Activated naive CD8-positive, alpha-beta T cell treated with anti-CD3 and anti-CD28 coated beads, Interleukin-2, amount 50 U/mL, for 16 hours (primary cell): ENCODE measurements around the gene SERPINC1.
"Not testable (repeated sequence)": the region's sequence is repeated elsewhere in the genome, so short reads cannot be mapped to it uniquely, and the experiment has no call there.

ENCODE experiments used
- DNase-seq: peaks from one replicate; pipeline ENCODE4 v3.0.0-alpha.2; 2020; ENCODE audit warnings: low read depth, low spot score

Gene SERPINC1

DNA sequence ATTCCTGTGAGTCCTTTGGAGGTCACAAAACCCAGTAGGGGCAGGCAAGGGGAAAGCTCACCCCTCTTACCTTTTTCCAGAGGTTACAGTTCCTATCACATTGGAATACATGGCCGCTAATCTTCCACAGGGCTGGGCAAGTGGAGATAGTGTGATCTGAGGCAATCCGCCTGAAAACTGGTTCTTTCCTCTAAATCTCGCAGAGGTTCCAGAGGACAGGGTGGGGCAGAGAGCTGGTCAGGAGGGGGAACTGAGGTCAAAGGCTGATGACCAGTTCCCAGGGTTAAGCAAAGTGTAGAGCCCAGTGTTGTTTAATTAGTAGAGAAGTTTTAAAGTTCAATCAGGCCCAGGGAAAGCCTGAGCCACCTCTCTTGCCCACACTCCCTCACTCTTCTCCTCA lies at the start of gene SERPINC1:
Gene SERPINC1, minus strand, starts transcription at position 179 of the 400 bp plus-strand sequence. Its CDS starts 68 bp downstream, at position 111.
- DNase-seq: no peak

DNA sequence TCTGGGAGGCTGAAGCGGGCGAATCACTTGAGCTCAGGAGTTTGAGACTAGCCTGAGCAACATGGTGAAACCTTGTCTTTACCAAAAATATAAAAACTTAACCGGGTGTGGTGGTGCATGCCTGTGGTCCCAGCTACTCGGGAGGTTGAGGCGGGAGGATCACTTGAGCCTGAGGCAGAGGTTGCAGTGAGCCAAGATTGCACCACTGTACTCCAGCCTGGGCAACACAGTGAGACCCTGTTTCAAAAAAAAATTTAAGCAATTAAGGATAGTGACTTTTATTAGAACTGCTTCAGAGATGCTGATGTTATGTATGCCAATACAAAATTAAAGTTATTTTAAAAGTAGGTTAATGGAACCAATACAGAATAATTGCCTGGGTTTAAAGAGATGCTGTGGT lies 48.8 kb upstream of the SERPINC1 start:
- DNase-seq: not testable (repeated sequence)

DNA sequence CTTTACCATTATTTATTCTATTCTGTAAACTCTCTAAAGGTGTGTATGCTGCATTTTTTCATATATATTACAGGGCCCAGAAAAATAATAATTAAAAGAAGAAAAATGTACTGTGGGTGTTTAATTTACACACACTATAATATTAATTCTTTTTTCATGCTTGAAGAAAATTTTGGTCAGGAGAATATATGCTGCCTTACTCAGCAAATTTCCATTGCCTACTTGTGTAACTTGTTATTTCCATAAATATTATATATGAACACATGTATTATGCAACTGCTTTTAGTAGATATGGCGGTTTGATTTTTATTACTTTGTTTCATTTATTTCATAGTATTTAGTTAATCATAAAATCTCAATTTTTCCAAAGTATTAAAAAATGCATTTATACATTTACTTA lies 46.4 kb upstream of the SERPINC1 start:
- DNase-seq: no peak

DNA sequence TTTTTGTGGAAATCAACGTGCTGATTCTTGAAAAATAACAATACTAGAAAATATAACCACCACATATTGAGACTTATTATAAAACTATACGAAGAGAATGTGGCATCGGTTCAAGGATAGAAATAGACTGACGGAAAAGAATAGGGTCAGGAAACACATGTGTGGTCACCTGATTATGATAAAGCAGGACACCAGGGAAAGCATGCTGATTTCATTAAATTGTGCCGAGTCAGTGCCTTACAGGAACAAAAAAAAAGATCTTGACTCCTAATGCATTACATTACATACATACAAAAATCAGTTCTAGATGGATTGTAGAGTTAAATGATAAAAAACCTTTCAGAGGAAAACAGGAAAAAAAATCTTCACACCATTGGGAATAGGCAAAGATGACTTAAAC lies 43.5 kb upstream of the SERPINC1 start:
- no peak for DNase-seq

DNA sequence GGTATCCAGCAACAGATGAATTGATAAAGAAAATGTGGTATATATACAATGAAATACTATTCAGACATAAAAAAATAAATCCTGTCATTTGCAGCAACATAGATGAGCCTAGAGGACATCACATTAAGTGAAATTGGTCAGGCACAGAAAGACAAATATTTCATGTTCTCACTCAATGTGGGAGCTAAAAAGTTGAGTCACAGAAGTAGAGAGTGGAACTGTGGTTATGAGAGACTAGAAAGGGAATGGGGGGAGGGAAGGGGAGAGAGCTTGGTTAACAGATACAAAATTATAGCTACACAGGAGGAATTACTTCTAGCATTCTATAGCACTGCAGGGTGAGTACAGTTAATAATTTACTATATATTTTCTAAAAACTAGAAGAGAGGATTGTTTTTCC lies 37.1 kb upstream of the SERPINC1 start:
- DNase-seq: no peak

DNA sequence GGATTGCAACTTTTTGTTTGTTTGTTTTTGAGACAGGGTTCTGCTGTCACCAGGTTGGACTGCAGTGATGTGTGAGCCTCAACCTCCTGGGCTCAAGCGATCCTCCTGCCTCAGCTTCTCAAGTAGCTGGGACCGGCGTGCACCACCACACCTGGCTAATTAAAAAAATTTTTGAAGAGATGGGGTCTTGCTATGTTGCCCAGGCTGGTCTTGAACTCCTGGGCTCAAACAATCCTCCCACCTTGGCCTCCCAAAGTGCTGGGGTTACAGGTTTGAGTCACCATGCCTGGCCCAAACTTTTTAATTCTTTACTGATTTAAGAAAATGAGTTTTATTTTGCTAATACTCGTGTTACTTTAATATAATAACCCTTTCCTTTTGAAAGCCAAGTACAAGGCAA lies 31.5 kb upstream of the SERPINC1 start:
- DNase-seq: no peak

DNA sequence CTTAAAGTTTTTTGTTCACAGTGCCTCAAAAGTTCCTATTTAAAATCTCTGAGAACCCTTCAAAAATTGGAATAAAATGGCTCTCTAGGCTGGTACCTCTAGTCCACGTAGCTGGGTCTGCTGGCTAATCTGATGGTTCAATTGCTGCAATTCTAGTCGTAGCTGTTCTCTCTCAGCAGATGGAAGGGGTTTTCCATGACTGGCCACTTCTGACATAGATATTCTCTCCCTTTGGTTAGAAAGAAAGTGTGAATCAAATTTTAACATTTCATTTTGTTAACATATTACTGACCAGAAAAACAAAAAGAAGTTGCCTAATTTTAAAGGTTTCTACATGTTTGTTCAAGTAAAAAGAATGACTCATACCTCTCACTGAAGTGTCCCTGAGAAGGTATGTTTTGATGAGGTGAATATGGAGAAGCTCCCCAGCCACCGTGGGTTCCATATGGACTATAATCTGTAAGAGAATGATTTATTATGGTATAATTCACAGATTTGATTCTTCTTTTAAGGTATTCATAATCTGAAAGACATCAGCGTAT lies 29.3 kb upstream of the SERPINC1 start:
- no peak for DNase-seq

DNA sequence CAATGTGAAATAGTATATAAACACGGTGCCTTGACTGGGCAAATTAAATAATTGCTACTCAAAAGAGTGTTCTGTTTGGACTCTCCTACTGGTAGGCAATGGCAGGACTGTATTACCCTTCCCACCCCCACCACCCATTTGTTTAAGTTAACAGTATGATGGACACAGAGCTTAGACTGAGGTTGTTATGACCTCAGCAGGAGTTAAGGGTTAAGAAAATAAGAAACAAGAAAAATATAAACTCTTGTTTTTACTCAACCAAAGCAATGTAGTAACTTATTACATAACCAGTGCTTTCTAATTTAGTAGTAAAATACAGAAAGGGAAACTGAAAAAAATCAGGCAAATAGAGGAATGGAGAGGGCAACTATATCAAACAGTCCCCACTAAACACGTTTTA lies 19.9 kb upstream of the SERPINC1 start:
- DNase-seq: no peak

DNA sequence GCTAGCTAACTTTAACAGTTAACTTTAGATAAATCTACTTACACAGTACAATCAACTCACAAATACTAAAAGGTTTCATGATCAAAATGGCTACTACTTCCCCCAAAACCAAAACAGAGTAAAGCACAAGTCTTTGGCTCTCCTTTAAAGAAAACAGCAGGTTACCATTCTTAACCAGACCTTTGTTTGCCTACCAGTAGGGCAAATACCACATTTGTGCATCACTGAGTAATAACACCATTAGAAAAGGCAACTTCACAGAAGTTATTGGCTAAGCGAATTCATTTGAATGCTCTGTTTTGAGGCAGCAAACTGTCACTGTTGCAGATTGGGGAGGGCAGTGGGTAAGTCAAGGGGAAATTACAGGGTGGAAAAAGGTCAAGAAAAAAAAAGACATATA lies 17.3 kb upstream of the SERPINC1 start:
- DNase-seq: no peak

DNA sequence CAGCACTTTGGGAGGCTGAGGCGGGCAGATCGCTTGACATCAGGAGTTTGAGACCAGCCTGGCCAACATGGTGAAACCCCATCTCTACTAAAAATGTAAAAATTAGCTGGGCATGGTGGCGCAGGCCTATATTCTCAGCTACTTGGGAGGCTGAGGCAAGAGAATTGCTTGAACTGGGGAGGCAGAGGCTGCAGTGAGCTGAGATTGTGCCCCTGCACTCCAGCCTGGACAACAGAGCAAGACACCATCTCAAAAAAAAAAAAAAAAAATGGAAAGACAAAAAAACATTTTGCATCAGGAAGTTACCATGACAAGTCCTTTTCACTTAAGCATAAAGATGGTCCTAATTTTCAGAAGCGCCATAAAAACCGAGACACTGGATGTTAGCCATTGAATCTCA lies 13.4 kb upstream of the SERPINC1 start:
- DNase-seq: not testable (repeated sequence)

DNA sequence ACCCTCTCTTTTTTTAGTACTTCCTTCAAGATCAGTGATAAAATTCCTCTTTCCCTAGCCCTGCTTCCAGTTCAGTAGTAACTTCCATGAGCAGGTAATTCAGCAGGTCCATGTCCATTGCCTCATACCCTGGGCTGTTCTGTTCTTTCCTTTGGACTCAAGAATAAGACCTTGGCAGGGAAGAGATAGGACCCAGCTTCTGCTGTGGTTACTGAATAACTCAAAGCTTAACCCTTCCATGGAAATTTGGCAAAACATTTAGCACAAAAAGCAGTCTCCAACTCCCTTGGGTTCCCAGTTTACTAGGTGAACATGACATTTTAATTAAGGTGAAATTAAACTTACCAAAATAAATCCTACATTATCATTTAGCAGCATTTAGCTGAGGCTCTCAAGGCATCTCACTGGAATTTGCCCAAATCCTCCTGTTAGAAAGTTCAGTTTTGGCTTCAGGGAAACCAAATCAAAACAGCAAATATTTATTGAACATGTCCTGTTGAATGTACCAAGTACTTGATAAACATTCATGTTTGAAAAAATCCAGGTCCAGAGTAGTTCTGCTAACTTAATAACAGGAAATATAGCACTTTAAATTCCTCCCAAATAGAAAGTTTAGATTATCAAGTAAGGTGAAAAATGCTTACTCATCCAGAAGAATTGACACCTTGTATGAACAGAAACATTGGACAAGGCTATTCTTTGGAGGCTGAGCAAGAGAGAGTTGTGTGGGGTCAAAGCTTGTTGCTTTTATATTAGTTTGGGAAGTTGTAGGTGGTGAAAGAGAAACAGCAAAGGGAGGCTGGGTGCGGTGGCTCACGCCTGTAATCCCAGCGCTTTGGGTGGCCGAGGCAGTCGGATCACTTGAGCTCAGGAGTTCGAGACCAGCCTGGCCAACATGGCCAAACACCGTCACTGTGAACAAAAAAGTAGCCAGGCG lies 8.4 kb upstream of the SERPINC1 start:
- DNase-seq: no peak

DNA sequence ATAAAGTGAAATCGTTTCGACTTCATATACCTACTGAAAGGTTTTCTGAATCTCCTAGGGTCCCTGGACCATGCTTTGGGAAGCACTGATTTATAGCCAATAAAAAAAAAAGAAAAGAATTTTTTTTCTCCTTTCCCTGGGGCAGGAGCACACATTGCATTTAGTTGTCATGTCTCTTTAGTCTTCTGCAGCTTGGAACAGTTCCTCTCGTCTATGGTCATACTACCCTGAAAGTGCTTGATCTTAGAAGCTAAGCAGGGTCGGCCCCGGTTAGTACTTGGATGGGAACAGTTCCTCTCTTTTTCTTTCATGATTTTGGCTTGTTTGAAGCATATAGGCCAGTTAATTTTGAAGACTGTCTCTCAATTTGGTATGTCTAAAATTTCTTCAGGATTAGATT lies 3.7 kb upstream of the SERPINC1 start:
- DNase-seq: no peak

DNA sequence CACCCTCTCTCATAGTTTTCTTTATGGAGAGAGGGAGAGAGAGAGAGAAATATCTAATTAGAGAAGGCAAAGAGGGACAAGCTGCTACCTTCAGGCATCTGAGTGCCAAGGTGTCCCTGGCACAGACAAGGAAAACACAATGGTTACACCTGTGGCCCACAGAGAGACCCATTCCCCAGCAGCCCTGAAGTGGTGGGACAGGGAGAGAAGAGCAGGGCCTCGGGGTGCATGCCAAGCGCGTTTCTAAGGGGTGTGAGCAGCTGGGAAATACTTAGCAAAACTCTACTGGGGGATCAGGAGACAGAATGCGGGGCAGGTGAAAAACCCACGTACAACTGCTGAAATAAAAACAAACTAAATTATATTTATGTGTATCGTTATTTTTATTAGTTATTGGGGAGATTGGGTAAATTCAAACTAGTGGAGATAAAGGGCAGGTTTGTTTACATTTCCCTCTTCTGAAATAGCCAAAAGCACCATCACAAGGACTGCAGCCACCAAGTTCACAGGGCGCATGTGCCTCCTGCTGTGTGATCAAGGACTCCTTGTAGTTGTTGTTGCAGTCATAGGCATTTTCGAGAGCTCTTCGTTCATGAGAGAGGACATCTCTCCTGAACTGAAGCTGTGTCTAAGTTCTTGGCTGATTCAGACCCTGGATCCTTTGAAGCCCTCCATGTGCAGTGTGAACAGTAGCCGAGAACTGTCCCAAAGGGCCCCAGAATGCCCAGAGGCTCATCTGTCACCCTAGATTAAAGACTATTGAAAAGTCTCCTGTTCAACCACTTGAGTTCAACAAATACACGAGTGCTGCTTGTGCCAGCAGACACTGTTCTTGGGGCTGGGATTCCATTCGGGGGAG lies 737 bp upstream of the SERPINC1 start:
- DNase-seq: no peak

DNA sequence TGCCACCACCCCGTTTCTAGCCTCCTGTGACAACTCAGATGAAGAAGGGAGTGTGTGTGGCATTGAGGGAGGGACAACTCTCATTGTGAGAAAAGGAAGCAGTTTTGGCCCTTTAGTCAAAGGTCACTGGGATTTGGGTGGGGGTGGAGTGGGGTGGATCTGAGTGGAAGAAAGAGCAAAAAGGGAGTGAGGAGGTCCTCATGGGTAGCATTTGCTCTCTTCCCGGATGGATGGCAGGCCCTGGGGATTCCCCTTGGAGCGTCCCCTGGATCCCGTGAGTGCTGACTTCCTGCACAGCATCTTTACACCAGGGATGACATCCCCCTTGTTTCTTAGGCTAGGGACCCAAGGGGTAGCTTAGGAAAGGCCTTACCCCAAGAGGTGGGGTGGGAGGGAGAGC lies 460 bp downstream of the SERPINC1 start:
- no peak for DNase-seq

DNA sequence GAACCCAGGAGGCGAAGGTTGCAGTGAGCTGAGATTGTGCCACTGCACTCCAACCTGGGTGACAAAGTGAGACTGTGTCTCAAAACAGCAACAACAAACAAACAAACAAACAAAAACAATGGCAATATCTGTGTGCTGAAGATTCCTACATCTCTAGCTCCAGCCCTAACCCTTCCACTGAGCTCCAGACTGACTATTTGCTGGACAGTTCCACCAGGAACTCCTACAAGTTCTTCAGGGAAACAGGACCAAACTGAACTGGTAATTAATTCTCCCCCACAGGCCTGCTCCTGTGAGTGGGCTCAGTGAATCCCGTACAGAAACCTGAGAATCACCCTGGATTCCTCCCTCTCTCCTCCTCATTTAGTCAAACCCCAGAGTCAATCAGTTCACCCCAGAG lies 1.5 kb downstream of the SERPINC1 start:
- DNase-seq: no peak

DNA sequence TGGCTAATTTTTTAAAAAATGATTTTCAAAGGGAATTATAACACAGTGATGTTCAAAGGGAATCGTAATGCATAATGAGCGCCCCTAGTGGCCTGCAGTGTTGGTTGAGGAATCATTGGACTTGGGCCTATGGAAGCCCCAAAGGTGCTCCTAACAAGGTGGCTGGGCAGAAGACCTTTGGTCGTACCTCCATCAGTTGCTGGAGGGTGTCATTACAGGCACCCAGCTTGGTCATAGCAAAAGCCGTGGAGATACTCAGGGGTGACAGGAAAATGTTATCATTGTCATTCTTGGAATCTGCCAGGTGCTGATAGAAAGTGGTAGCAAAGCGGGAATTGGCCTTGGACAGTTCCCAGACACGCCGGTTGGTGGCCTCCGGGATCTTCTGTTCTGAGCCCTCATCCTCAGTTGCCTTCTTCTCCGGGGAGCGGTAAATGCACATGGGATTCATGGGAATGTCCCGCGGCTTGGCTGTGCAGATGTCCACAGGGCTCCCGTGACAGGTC lies 2.7 kb downstream of the SERPINC1 start:
- no peak for DNase-seq

DNA sequence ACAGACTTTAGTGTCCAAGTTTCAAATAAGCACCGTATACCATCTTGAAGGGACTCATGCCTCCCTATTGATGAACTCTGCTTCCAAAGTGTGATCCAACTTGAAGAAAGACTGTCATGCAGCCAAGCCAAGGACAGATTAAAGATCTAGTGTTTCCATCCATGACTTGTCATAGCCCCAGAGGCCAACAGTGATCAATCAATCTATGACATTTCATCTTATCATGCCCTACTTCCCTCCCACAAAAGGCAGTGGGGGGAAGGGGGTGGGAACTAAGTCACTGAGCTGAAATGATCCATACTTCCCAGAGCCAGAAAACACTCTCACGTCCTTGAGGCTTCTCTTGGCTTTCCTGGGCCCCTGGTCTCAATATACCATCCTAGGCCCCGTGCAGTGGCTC lies 4.0 kb downstream of the SERPINC1 start:
- no peak for DNase-seq

DNA sequence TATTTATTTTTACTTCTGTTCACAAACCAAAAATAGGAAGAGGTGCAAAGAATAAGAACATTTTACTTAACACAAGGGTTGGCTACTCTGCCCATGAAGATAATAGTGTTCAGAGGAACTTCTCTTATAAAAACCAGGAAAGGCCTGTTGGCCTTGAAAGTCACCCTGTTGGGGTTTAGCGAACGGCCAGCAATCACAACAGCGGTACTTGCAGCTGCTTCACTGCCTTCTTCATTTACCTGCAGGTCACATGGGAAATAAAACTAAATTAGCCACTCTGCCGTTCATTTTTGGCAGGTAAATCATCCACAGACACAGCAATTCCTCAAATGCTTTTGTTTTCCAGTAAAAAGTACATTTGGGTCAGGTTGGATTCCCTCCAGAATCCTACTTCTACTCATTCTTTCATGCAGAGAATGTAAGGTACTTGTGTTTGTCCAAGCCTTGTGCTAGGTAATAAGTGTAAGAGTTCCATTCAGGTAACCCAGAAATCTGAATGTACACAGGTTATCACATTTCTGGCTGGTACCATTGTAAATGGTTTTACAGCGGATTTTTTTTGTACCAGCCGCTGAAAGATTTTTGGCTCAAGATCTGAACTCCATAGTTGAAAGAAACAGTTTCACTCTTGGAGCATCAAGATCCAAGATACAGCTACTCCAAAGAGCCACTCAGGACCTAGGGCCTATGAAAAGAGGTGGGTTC lies 13.1 kb downstream of the SERPINC1 start:
- no peak for DNase-seq

DNA sequence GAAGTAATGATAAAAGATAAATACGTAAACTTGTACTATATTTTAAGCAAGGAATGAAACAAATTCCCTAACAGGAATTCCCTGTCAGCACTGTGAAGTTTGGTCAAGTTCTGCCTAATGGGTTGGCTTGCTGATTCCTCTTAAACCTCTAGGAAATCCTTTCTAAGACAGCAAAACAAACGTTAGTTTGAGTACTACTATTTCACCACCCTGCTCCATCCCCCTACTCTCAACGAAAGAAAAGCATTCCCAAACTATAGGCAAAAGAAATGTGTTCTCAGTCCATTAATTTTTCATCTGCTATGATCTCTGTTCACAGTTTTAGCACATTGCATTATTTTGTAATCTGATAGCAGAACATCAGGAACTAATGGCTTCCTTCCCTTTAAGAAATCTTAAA lies 16.1 kb downstream of the SERPINC1 start:
- no peak for DNase-seq

DNA sequence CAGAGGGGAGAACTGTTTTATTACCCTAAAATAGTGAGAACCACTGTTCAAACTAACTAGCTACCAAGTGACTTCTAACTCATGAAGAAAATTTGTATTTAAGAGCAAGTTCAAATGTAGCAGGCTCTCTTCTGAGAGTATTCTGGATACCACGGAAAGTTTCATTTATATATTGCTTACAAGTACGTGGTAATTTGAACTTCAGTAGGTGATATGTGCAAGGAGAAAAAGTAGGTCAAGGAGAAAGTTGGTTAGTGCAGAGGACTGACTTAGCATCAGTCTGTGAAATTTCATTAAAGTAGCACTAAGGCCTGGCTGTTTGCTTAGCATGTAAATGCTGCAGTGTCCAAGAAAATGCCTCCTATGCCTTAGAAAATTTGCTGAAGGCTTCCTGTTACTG lies 16.7 kb downstream of the SERPINC1 start:
- no peak for DNase-seq

DNA sequence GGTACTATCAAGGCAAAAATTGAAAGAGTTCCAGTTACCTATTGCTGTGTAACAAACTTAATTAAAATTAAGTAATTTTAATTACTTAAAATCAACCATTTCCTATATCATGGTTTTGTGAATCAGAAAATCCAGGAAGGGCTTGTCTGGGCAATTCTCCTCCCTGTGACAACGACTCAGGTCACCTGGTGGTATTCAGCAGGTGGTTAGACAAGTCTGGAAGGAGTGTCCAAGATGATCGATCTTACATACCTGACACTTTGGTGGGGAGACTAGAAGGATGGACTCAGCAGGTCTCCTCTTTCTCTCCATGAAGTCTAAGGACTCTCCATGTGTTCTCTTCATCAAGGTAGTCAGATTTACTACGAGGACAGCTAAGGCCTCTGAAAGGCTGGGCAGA lies 22.9 kb downstream of the SERPINC1 start:
- DNase-seq: no peak

DNA sequence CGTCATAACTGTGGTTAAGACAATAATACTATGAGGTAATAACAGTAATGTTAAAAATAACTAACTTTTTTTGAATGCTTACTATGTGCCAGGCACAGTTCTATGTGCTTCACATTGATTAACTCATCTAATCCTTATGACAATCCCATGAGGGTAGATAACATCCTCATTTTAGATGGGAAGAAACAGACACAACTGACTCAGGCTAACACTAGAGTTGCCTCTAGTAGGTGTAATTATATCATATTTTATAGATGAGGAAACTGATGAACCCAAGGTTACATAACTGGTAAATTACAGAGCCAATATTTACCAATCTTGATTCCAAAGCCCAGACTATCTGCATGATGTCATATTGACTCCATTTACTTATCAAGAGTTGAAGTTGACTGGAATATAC lies 23.5 kb downstream of the SERPINC1 start:
- DNase-seq: no peak
